Measurements from ENCODE around the gene DERL2. TPM values are rescaled to one million over a fixed set of nuclear protein-coding genes. Genes with fewer than 3 reads are reported as not detected.

The DERL2 gene
- total and polyA plus RNA-seq, 2 of the 4 experiments (the other 2 are of a cell fraction), result 27.4 to 44.2 TPM

- no peak overlapping the region for H2BK15ac ChIP-seq (ENCODE audit: low read depth, low read length)
- no peaks in the 10 kb centered on the region for H3K4me1 ChIP-seq (ENCODE audit: control insufficient read depth, insufficient read depth, low read length)
- intact Hi-C loops (cut with micrococcal nuclease) (no loop called here), in situ Hi-C loops (cut with MboI; ENCODE audit: low sequenced_read_pairs) (no loop called here), dilution Hi-C loops (cut with HindIII; ENCODE audit: low sequenced_read_pairs, unreplicated experiment) (no loop called here)
- H3K18ac ChIP-seq (ENCODE audit: low read depth, low read length), result no peak overlapping the region
- CTCF ChIA-PET, result no interaction called here
- no peak overlapping the region for H3K23ac ChIP-seq (ENCODE audit: low read depth, low read length)
- H3K27ac ChIP-seq (ENCODE audit: insufficient read depth, low read length), result no peak overlapping the region
- H3K36me3 ChIP-seq (ENCODE audit: control insufficient read depth, insufficient read depth, low read length), result peaks cover 51% of the 10 kb centered on the region
- H2AK5ac ChIP-seq (ENCODE audit: low read depth, low read length), result no peak overlapping the region
- peaks cover 33 to 45% of the 10 kb centered on the region in 2 experiments for H3K79me1 ChIP-seq (ENCODE audit: low read depth in 1 of 2, low read length in 2 of 2)
- H2BK120ac ChIP-seq (ENCODE audit: low read depth, low read length), result no peak overlapping the region
- ATAC-seq (ENCODE audit: low read depth) (no peak), DNase-seq (no peak)
- H2BK5ac ChIP-seq (ENCODE audit: low read depth, low read length, poor library complexity, severe bottlenecking), result no peak overlapping the region
- no peaks in the 10 kb centered on the region for H4K20me1 ChIP-seq (ENCODE audit: insufficient read depth, low read length)
- H3K4ac ChIP-seq (ENCODE audit: low read depth, low read length), result no peak overlapping the region
- no peak overlapping the region for H4K5ac ChIP-seq (ENCODE audit: low read depth, low read length)
- no TSS peak for BruUV-seq (replicated peaks)
- H3K27me3 ChIP-seq (ENCODE audit: control insufficient read depth, insufficient read depth, low read length), result no peaks in the 10 kb centered on the region
- no peak overlapping the region for H3K4me2 ChIP-seq (ENCODE audit: low read depth, low read length)
- H4K91ac ChIP-seq (ENCODE audit: insufficient read depth, low read depth, low read length), result no peak overlapping the region
- POLR2A ChIA-PET (ENCODE audit: unreplicated experiment), result no interaction called here
- no peak overlapping the region for H3K14ac ChIP-seq (replicated peaks; ENCODE audit: low read depth, low read length)
- H2AFZ ChIP-seq (replicated peaks; ENCODE audit: low read length, poor library complexity), result no peak overlapping the region
- H3K56ac ChIP-seq (ENCODE audit: extremely low read depth, insufficient read depth, low read length), result no peak overlapping the region
- TF ChIP-seq RFX5 (IDR thresholded peaks at IDR 0.05; ENCODE audit: low read depth, low read length), result no peak
- no peak for TF ChIP-seq RCOR1 (IDR thresholded peaks at IDR 0.05; ENCODE audit: insufficient replicate concordance, low read length)
- TF ChIP-seq SMC3 (IDR thresholded peaks at IDR 0.05; ENCODE audit: low read depth, low read length), result no peak
- H3K9me3 ChIP-seq (ENCODE audit: control insufficient read depth, insufficient read depth, low read length), result no peaks in the 10 kb centered on the region
- 0 out of 2 replicates have a peak, but pooled peaks cover 2% of the 10 kb centered on the region for H3K9me1 ChIP-seq (ENCODE audit: insufficient read depth, low read length)
- H2BK20ac ChIP-seq (ENCODE audit: low read depth, low read length), result no peak overlapping the region
- H3K4me3 ChIP-seq (ENCODE audit: insufficient read depth, low read depth, low read length), result no peak overlapping the region
- no peak overlapping the region for H3K9ac ChIP-seq (ENCODE audit: low read depth, low read length)
- H2AK9ac ChIP-seq (replicated peaks; ENCODE audit: low read depth, low read length, poor library complexity), result no peak overlapping the region
- 100% methylated on average over 2 of the region's 4 CpGs; no CpG with 5 or more reads in 1 of the 2 experiments for WGBS, 2 experiments (ENCODE audit: extremely low coverage in 2 of 2, insufficient read length in 1 of 2)
- no peak overlapping the region for H4K8ac ChIP-seq (ENCODE audit: low read depth in 2 of 2, low read length in 2 of 2)
Measured at GRCh38 chr17:5478992-5479391, 7.0 kb downstream of the DERL2 start.

Data from IMR-90 (cell line).